Esophagus squamous epithelium (tissue), 5 donors: ENCODE measurements around the gene LTB4R. TPM values are rescaled to one million over a fixed set of nuclear protein-coding genes. Genes with fewer than 3 reads are reported as not detected.

Experiments used
- DNase-seq: peaks from one replicate; lab custom pipeline; 2025; lab: John Stamatoyannopoulos, UW
- H3K27ac ChIP-seq, 4 donors: fragments of 200-600 bp; sonication (generic); one replicate each; pipeline ENCODE4 v1.5.1; 2016 to 2019; ENCODE audit warnings: mild to moderate bottlenecking in 1 of 4
- H3K27me3 ChIP-seq, 4 donors: fragments of 200-600 bp; sonication (generic); 1 replicate in 3 of 4; 2 replicates in 1 of 4; pipeline versions ENCODE4 v1.5.1 to v1.6.0; 2017 to 2021; ENCODE audit warnings: antibody characterized with exemption in 1 of 4
- H3K36me3 ChIP-seq, 3 donors: fragments of 200-600 bp; sonication (generic); one replicate each; pipeline ENCODE4 v1.5.1; 2016 to 2019
- H3K4me1 ChIP-seq, 3 donors: fragments of 200-600 bp; sonication (generic); one replicate each; pipeline ENCODE4 v1.5.1; 2017 to 2019
- H3K4me3 ChIP-seq, 4 donors: fragments of 200-600 bp; sonication (generic); 1 replicate in 3 of 4; 2 replicates in 1 of 4; pipeline ENCODE4 v1.5.1; 2016 to 2019; ENCODE audit warnings: mild to moderate bottlenecking in 2 of 4, moderate library complexity in 1 of 4
- H3K9me3 ChIP-seq, 3 donors: fragments of 200-600 bp; sonication (generic); one replicate each; pipeline ENCODE4 v1.5.1; 2016 to 2019
- POLR2A ChIP-seq, 4 donors: fragments of 450-650 bp; IDR thresholded peaks; one replicate each; pipeline ENCODE4 v1.6.1; 2017; ENCODE audit warnings: antibody characterized with exemption in 4 of 4, mild to moderate bottlenecking in 4 of 4, moderate library complexity in 3 of 4
- WGBS, 2 donors: methylation state at CpG; one replicate each; pipeline ENCODE4 v1.1.5; 2018; 5-methylcytosine and 5-hydroxymethylcytosine counted together
- intact Hi-C: fragments of 100-400 bp; cut with DNase I; formaldehyde crosslinking; loops from one replicate; pipeline ENCODE4 v1.15.0; 2022
- total RNA-seq, 4 donors: library from RNA; depleted of rRNA; stranded (reverse); fragments of >200 nt; gene quantifications; one replicate each; pipeline ENCODE4 v1.1.0, GENCODE V29; 2016
- TF ChIP-seq, protein P1 (sequence below), 6 experiments: fragments of 450-650 bp in 4 of 6; fragments of 200-600 bp in 2 of 6; sonication (generic) in 2 of 6; IDR thresholded peaks; one replicate each; pipeline ENCODE4 v1.5.1; 2016 to 2019; ENCODE audit warnings: antibody characterized with exemption in 6 of 6, mild to moderate bottlenecking in 4 of 6, moderate library complexity in 4 of 6
- donor health status: DM: yes; HTN: yes; CAD: no.

LTB4R gene
- total RNA-seq, 4 donors from 2014 or later: 47.9 to 99.9 (median 85.4) TPM

DNA sequence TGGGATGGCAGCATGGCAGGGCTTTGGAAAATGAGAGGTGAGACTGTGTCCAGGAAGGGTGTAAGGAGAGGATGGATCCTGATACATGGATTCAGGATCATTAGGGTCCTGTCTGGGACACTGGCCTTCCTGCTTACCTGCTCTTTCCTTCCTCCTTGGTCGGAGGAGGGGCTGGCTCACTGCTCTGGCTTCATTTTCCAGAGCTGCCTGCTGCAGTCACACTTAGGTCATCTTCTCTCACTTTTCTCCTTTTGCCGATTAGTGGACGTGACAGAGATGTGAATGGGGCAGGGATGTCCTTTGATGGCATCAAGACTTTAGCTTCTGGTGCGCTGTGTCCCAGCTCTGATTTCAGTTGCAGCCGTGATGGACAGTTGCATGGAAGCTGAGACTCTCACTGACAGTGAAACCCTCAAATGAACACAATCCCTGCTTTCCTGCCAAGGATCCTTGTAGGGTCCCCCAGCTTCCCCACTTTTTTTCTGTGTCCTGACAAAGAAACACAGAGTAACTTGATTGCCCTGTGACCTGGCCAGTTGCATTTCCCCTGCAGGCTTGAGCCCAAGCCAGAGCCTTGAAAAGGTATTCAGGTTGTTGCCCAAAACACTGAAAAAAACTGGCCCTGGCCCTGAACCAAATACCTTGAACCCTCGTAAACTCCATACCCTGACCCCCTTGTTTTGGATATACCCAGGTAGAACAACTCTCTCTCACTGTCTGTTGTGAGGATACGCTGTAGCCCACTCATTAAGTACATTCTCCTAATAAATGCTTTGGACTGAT lies 2.8 kb upstream of the LTB4R start:
- Histone ChIP-seq H3K4me1 (peaks cover 51 to 62% (median 51%) of the 10 kb centered on the region in 3 donors), H3K4me3 (no peak overlapping the region), H3K27me3 (no peaks in the 10 kb centered on the region), H3K27ac (peak overlapping the region; percentile 92 to 97 (median 95)), H3K9me3 (no peaks in the 10 kb centered on the region), H3K36me3 (peaks cover 0 to 45% (median 29%) of the 10 kb centered on the region in 3 donors)
- intact Hi-C loops: no loop called here
- WGBS, 2 donors: 51 to 67% methylated on average over 5 to 6 of the region's 7 CpGs
- TF ChIP-seq, protein P1, sequence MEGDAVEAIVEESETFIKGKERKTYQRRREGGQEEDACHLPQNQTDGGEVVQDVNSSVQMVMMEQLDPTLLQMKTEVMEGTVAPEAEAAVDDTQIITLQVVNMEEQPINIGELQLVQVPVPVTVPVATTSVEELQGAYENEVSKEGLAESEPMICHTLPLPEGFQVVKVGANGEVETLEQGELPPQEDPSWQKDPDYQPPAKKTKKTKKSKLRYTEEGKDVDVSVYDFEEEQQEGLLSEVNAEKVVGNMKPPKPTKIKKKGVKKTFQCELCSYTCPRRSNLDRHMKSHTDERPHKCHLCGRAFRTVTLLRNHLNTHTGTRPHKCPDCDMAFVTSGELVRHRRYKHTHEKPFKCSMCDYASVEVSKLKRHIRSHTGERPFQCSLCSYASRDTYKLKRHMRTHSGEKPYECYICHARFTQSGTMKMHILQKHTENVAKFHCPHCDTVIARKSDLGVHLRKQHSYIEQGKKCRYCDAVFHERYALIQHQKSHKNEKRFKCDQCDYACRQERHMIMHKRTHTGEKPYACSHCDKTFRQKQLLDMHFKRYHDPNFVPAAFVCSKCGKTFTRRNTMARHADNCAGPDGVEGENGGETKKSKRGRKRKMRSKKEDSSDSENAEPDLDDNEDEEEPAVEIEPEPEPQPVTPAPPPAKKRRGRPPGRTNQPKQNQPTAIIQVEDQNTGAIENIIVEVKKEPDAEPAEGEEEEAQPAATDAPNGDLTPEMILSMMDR (IDR thresholded peaks at IDR 0.05): no peak
- TF ChIP-seq POLR2A (IDR thresholded peaks at IDR 0.05): no peak
- no peak for DNase-seq

- peaks cover 61 to 73% (median 63%) of the 10 kb centered on the region in 3 donors for H3K4me1 ChIP-seq
- intact Hi-C loops: no loop called here
- TF ChIP-seq, protein P1 (IDR thresholded peaks at IDR 0.05): peak in 1 of 6 experiments; percentile 45
- TF ChIP-seq POLR2A (IDR thresholded peaks at IDR 0.05): no peak
- H3K4me3 ChIP-seq: peak within 1 kb of the TSS; percentile 46 to 84 (median 62)
- H3K36me3 ChIP-seq: peaks cover 0 to 33% (median 18%) of the 10 kb centered on the region in 3 donors
- DNase-seq: no peak
- no peaks in the 10 kb centered on the region for H3K9me3 ChIP-seq
- no peaks in the 10 kb centered on the region for H3K27me3 ChIP-seq
- 24 to 58% methylated on average over 2 to 4 of the region's 5 CpGs for WGBS, 2 donors
- peak within 1 kb of the TSS; percentile 92 to 97 (median 95) for H3K27ac ChIP-seq
Measured at GRCh38 chr14:24309538-24310264, 1.6 kb upstream of the LTB4R start, which contains the start of gene LTB4R2. TSS of gene LTB4R2 (plus strand) at chr14:24310140. CDS start at chr14:24310665, 525 bp downstream.

- peak overlapping the region; percentile 92 to 97 (median 95) for H3K27ac ChIP-seq
- H3K9me3 ChIP-seq: no peaks in the 10 kb centered on the region
- peaks cover 66 to 79% (median 68%) of the 10 kb centered on the region in 3 donors for H3K4me1 ChIP-seq
- WGBS, 2 donors: 3 to 30% methylated on average over 2 to 3 of the region's 5 CpGs
- TF ChIP-seq, protein P1 (IDR thresholded peaks at IDR 0.05): no peak
- no peak for TF ChIP-seq POLR2A (IDR thresholded peaks at IDR 0.05)
- H3K36me3 ChIP-seq: peaks cover 0 to 28% (median 12%) of the 10 kb centered on the region in 3 donors
- H3K4me3 ChIP-seq: peak overlapping the region; percentile 46 to 84 (median 62)
- DNase-seq: no peak
- H3K27me3 ChIP-seq: no peaks in the 10 kb centered on the region
- intact Hi-C loops: no loop called here
Measured at GRCh38 chr14:24310265-24310645, 1.0 kb upstream of the LTB4R start.

DNA sequence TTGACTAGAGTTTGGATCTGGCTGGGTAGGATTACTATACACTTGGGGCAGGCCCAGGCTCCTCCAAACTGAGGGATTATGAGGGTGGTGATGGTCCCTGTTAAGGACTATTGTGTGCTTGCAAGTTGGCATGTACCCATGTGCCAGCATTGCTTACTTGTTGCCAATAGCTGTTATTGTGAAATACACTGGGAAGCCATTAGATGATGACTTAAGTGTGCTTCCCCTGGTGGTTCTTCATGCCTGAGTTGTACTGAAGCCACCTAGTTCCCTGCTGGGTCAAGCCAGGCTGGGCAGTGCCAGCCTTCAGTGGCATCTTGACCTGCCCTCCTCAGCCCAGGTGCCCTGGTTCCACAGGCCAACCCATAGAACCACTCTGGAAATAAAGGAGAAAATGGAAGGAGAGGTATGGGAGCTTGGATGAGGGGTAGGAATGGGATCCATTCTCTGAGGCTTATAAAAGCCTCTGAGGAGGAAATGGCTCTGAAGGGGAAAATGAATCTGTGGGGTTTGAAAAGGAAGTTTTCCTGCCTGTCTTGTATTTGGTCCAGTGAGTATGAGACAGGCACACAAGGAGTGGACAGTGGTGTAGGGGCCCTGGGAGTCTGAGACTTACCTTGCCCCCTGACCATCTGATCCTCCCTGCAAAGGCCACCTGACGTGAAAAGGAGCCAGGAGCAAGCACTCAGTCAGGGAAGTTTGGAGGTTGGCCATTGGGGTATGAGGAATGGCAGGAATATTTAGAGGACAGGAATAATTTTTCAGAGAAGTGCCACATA lies 724 bp downstream of the LTB4R start:
- TF ChIP-seq, protein P1 (IDR thresholded peaks at IDR 0.05): peak in 2 of 6 experiments; percentile 8 to 29
- no peak for TF ChIP-seq POLR2A (IDR thresholded peaks at IDR 0.05)
- H3K27ac ChIP-seq: peak overlapping the region; percentile 92 to 97 (median 95)
- H3K36me3 ChIP-seq: peaks cover 0 to 10% (median 0%) of the 10 kb centered on the region in 3 donors
- no peaks in the 10 kb centered on the region for H3K9me3 ChIP-seq
- intact Hi-C loops: no loop called here
- peak overlapping the region; percentile 46 to 84 (median 62) for H3K4me3 ChIP-seq
- peaks cover 81 to 97% (median 86%) of the 10 kb centered on the region in 3 donors for H3K4me1 ChIP-seq
- DNase-seq: no peak
- 50 to 78% methylated on average over 1 of the region's 1 CpG for WGBS, 2 donors
- H3K27me3 ChIP-seq: peaks cover 0 to 10% (median 0%) of the 10 kb centered on the region in 4 donors
